ENCODE results near the gene TAX1BP1.

TAX1BP1 gene

GRCh38 chr7:27872356-27873275 lies 132.7 kb downstream of the TAX1BP1 start:
- POLR2A ChIA-PET = no interaction called here
- DNase-seq (ENCODE audit: extremely low spot score) = no peak
- TF ChIP-seq, protein P1, sequence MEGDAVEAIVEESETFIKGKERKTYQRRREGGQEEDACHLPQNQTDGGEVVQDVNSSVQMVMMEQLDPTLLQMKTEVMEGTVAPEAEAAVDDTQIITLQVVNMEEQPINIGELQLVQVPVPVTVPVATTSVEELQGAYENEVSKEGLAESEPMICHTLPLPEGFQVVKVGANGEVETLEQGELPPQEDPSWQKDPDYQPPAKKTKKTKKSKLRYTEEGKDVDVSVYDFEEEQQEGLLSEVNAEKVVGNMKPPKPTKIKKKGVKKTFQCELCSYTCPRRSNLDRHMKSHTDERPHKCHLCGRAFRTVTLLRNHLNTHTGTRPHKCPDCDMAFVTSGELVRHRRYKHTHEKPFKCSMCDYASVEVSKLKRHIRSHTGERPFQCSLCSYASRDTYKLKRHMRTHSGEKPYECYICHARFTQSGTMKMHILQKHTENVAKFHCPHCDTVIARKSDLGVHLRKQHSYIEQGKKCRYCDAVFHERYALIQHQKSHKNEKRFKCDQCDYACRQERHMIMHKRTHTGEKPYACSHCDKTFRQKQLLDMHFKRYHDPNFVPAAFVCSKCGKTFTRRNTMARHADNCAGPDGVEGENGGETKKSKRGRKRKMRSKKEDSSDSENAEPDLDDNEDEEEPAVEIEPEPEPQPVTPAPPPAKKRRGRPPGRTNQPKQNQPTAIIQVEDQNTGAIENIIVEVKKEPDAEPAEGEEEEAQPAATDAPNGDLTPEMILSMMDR (IDR thresholded peaks at IDR 0.05; ENCODE audit: control extremely low read depth, extremely low read depth, low read depth, missing control alignments) = no peak
- CTCF ChIA-PET = interaction anchor here (0.8 to 2.3 kb wide), 2 partner anchors 11 to 81 kb away, joined by 3 to 6 read pairs; no protein-coding TSS in a partner anchor

GRCh38 chr7:27873981-27874957 lies 134.3 kb downstream of the TAX1BP1 start:
- DNase-seq (ENCODE audit: extremely low spot score) = no peak
- ChIA-PET POLR2A (no interaction called here), CTCF (interaction anchor here (1.7 kb wide), 1 partner anchor 13 kb away, joined by 3 read pairs; no protein-coding TSS in a partner anchor)
- TF ChIP-seq, protein P1 (IDR thresholded peaks at IDR 0.05; ENCODE audit: control extremely low read depth, extremely low read depth, low read depth, missing control alignments) = no peak

- ChIA-PET CTCF (interaction anchor here (1.2 to 1.7 kb wide), 2 partner anchors 14 to 46 kb away, joined by 3 read pairs; no protein-coding TSS in a partner anchor), POLR2A (no interaction called here)
- no peak for DNase-seq (ENCODE audit: extremely low spot score)
- TF ChIP-seq, protein P1 (IDR thresholded peaks at IDR 0.05; ENCODE audit: control extremely low read depth, extremely low read depth, low read depth, missing control alignments) = no peak
These were observed 135.1 kb downstream of the TAX1BP1 start for GRCh38 chr7:27875061-27875460.

DNA sequence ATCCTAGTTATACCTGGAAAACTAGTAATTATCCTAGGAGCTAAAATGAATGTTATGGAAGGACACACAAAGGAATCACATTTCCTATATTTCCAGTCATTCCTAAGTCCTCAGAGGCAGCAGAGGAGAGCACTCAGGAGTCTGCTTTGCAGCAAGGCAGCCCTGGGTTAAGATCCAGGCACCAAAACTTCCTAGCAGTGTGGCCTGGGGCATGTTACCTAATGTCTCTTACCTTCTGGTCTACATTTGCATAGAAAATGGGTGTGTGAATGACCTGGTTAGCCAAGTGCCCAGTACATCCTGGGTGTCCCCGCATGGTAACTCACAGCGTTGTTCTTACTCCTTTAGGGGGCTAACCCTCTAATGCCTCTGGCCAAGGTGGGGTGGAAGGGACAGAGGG lies 135.9 kb downstream of the TAX1BP1 start:
- DNase-seq (ENCODE audit: extremely low spot score) = no peak
- POLR2A ChIA-PET = no interaction called here
- CTCF ChIA-PET = interaction anchor here (1.2 to 1.7 kb wide), 2 partner anchors 15 to 45 kb away, joined by 3 read pairs; no protein-coding TSS in a partner anchor
- TF ChIP-seq, protein P1 (IDR thresholded peaks at IDR 0.05; ENCODE audit: control extremely low read depth, extremely low read depth, low read depth, missing control alignments) = no peak

DNA sequence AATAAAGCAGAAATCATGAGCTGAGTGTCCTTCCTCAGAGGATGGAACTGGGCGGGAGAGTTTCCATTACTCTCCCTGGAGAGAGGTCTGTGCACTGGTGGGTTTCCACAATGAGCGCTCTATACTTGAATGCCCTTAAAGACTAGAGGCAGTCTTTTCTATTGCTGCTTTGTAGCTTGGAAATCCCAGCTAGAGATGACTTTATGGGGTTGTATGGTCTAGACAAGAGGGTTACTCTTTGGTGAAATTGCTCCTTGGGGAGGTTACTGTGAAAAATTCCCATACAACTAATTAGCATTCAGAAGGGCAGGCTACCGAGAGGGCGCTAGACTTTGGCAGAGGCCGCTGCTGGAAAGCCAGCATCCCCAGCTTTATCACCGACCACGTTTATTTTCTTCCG lies 136.8 kb downstream of the TAX1BP1 start:
- TF ChIP-seq, protein P1 (IDR thresholded peaks at IDR 0.05; ENCODE audit: control extremely low read depth, extremely low read depth, low read depth, missing control alignments) = no peak
- ChIA-PET CTCF (interaction anchor here (1.2 kb wide), 1 partner anchor 51 kb away, joined by 4 read pairs; no protein-coding TSS in a partner anchor), POLR2A (no interaction called here)
- DNase-seq (ENCODE audit: extremely low spot score) = no peak

Data from GM10248 (cell line).